ENCODE results near the gene ING5. TPM values are rescaled to one million over a fixed set of nuclear protein-coding genes. Genes with fewer than 3 reads are reported as not detected.

Gene ING5
- polyA plus RNA-seq, 3 donors: 6.5 to 29.5 (median 6.6) TPM

- no peaks in the 10 kb centered on the region for H3K36me3 Mint-ChIP-seq
- no peaks in the 10 kb centered on the region for H3K36me3 ChIP-seq (replicated peaks in 1 of 2; ENCODE audit: control insufficient read depth in 1 of 2, insufficient read depth in 2 of 2, low read length in 2 of 2)
- H3K27me3 Mint-ChIP-seq (ENCODE audit: low read depth in 3 of 3): peaks cover 7 to 22% (median 8%) of the 10 kb centered on the region in 3 donors
- intact Hi-C loops (cut with micrococcal nuclease): no loop called here
- no peak overlapping the region for H3K4me2 ChIP-seq (replicated peaks; ENCODE audit: extremely low read depth, low read length, poor library complexity, severe bottlenecking)
- no peaks in the 10 kb centered on the region for H3K79me2 ChIP-seq (ENCODE audit: insufficient read depth, low read length)
- TF ChIP-seq CTCF (IDR thresholded peaks at IDR 0.05): no peak
- H3K27me3 ChIP-seq (ENCODE audit: control insufficient read depth in 2 of 2, insufficient read depth in 2 of 2, low read length in 2 of 2): no peaks in the 10 kb centered on the region
- H3K4me3 ChIP-seq (replicated peaks in 1 of 3; ENCODE audit: low read depth in 2 of 3, low read length in 3 of 3): no peak overlapping the region
- no peak overlapping the region for H3K27ac ChIP-seq (ENCODE audit: low read depth in 1 of 2, low read length in 2 of 2)
- no peaks in the 10 kb centered on the region for H4K20me1 ChIP-seq (ENCODE audit: insufficient read depth, low read length)
- no peak overlapping the region for H3K27ac Mint-ChIP-seq
- H3K4me1 Mint-ChIP-seq: peaks cover 5% of the 10 kb centered on the region
- WGBS (ENCODE audit: insufficient coverage): 50% methylated on average over 39 of the region's 40 CpGs
- DNase-seq: peak in 1 of 3 donors; percentile 2
- H3K4me1 ChIP-seq (ENCODE audit: control insufficient read depth in 1 of 2, insufficient read depth in 2 of 2, low read length in 2 of 2): no peaks in the 10 kb centered on the region
- H3K4me3 Mint-ChIP-seq: no peak overlapping the region
- no peak overlapping the region for H2AFZ ChIP-seq (ENCODE audit: insufficient read depth, low read depth, low read length, poor library complexity, severe bottlenecking)
- H3K9me3 ChIP-seq (replicated peaks in 1 of 2; ENCODE audit: control insufficient read depth in 1 of 2, insufficient read depth in 1 of 2, low read length in 2 of 2): no peaks in the 10 kb centered on the region
- no peak overlapping the region for H3K9ac ChIP-seq (ENCODE audit: insufficient read depth, low read length, poor library complexity, severe bottlenecking)
- H3K9me3 Mint-ChIP-seq: peaks cover 0 to 4% (median 2%) of the 10 kb centered on the region in 7 donors
These were observed 72.8 kb downstream of the ING5 start for GRCh38 chr2:241774419-241775222.

DNA sequence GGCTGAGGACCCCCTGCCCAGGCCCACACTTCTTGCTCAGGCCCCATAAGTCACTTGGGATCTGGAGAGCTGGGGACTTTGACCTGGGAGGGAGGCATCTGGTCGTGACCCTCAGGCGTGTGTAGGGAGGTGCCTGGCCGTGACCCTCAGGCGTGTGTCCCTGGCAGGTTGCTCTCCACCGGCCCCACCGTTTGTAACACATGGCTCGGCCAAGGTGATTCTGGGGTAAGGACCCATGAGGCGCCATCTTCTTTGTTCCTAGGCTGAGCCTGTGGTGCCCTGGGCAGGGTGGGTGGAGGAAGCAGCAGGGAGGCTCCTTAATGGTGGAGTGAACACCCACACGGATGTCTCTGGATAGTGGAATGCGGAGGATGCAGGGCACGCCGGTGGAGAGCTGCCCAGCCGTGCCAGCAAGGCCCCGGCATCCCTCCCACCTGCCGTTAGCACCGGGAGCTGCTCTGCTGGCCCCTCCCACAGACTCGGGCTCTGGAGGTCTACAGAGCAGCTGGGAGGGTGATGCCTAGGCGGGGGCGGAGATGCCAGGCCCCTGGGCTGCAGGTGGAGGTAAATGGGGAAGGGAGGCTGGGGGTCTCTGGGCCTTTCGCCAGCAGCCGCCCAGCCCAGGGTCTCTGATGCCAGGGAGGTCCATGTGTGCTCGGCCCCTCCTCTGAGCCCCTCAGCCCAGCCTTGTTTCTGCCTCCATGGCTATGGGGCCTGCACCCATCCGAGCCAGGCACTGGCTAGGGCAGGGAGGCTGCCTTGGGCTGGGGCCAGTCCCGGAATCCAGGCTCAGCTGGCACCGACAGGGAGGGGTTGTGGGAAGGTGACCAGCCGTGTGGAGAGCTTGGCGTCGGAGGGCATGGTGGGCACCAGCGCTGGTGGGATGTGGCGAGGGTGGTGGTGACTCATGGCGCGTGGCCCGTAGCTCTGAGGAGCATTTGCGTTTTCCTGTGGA lies 73.7 kb downstream of the ING5 start:
- H3K27ac Mint-ChIP-seq: no peak overlapping the region
- Histone ChIP-seq H3K79me2 (ENCODE audit: insufficient read depth, low read length) (no peaks in the 10 kb centered on the region), H3K27me3 (ENCODE audit: control insufficient read depth in 2 of 2, insufficient read depth in 2 of 2, low read length in 2 of 2) (no peaks in the 10 kb centered on the region), H3K27ac (ENCODE audit: low read depth in 1 of 2, low read length in 2 of 2) (no peak overlapping the region), H4K20me1 (ENCODE audit: insufficient read depth, low read length) (no peaks in the 10 kb centered on the region), H3K9ac (ENCODE audit: insufficient read depth, low read length, poor library complexity, severe bottlenecking) (no peak overlapping the region), H2AFZ (ENCODE audit: insufficient read depth, low read depth, low read length, poor library complexity, severe bottlenecking) (no peak overlapping the region), H3K4me2 (replicated peaks; ENCODE audit: extremely low read depth, low read length, poor library complexity, severe bottlenecking) (no peak overlapping the region), H3K9me3 (replicated peaks in 1 of 2; ENCODE audit: control insufficient read depth in 1 of 2, insufficient read depth in 1 of 2, low read length in 2 of 2) (no peaks in the 10 kb centered on the region), H3K4me1 (ENCODE audit: control insufficient read depth in 1 of 2, insufficient read depth in 2 of 2, low read length in 2 of 2) (no peaks in the 10 kb centered on the region), H3K4me3 (replicated peaks in 1 of 3; ENCODE audit: low read depth in 2 of 3, low read length in 3 of 3) (no peak overlapping the region), H3K36me3 (replicated peaks in 1 of 2; ENCODE audit: control insufficient read depth in 1 of 2, insufficient read depth in 2 of 2, low read length in 2 of 2) (no peaks in the 10 kb centered on the region)
- DNase-seq: peak in 1 of 3 donors; percentile 1
- 83% methylated on average over 26 of the region's 34 CpGs for WGBS (ENCODE audit: insufficient coverage)
- no peak for TF ChIP-seq CTCF (IDR thresholded peaks at IDR 0.05)
- H3K27me3 Mint-ChIP-seq (ENCODE audit: low read depth in 3 of 3): peaks cover 7 to 21% (median 8%) of the 10 kb centered on the region in 3 donors
- H3K4me1 Mint-ChIP-seq: peaks cover 5% of the 10 kb centered on the region
- H3K36me3 Mint-ChIP-seq: no peaks in the 10 kb centered on the region
- intact Hi-C loops (cut with micrococcal nuclease): no loop called here
- no peak overlapping the region for H3K4me3 Mint-ChIP-seq
- peaks cover 0 to 5% (median 3%) of the 10 kb centered on the region in 7 donors for H3K9me3 Mint-ChIP-seq
